ENCODE measurements around the gene GNPDA1. TPM values are rescaled to one million over a fixed set of nuclear protein-coding genes. Genes with fewer than 3 reads are reported as not detected.
"Not testable (repeated sequence)": the region's sequence is repeated elsewhere in the genome, so short reads cannot be mapped to it uniquely, and the experiment has no call there.

Gene GNPDA1
- total and polyA plus RNA-seq, 4 donors: 8.0 to 15.0 (median 10.5) TPM

DNA sequence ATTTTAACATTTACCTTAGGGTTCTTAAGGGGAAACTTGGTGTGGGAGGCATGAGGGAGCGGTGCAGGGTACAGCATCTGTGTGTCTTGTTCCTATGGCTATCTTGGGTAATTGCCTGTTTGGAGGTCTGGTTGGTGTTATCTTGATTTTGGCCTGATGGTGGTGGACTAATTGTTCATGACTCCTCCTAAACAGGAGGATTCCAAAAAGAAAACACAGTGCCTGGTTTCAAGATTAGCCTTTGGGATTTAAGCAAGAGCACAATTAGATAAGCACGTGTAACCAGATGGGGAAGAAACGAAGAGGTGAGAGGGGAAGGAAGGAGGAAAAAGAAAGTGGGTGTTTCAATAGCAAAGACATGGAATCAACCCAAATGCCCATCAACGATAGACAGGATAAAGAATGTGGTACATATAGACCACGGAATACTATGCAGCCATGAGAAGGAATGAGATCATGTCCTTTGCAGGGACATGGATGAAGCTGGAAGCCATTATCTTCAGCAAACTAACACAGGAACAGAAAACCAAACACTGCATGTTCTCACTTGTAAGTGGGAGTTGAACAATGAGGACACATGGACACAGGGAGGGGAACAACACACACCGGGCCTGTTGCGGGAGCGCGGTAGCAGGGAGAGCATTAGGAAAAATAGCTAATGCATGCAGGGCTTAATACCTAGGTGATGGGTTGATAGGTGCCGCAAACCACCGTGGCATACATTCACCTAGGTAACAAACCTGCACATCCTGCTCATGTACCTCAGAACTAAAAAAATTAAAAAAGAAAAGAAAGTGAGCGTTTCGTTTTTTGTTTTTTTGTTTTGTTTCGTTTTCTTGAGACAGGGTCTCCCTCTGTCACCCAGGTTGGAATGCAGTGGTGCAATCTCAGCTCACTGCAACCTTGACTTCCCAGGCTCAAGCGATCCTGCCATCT, 21.1 kb upstream of the GNPDA1 start:
- 92% methylated on average over 15 of the region's 15 CpGs for WGBS
- H3K27me3 ChIP-seq (ENCODE audit: control insufficient read depth in 4 of 4, insufficient read depth in 4 of 4, low read length in 3 of 4); H3K36me3 ChIP-seq (ENCODE audit: control insufficient read depth in 4 of 4, insufficient read depth in 3 of 4, low read depth in 1 of 4, low read length in 3 of 4); H3K4me3 ChIP-seq (ENCODE audit: low read depth in 1 of 3, low read length in 3 of 3); H3K4me1 ChIP-seq (ENCODE audit: control insufficient read depth in 4 of 4, insufficient read depth in 4 of 4, low read length in 3 of 4); H3K9me3 ChIP-seq (ENCODE audit: control insufficient read depth in 4 of 4, low read length in 3 of 4); H3K27ac ChIP-seq (ENCODE audit: low read depth in 1 of 2, low read length in 2 of 2); DNase-seq (ENCODE audit: low spot score); H3K9ac ChIP-seq (ENCODE audit: low read depth in 1 of 2, low read length in 2 of 2): not testable (repeated sequence)

DNA sequence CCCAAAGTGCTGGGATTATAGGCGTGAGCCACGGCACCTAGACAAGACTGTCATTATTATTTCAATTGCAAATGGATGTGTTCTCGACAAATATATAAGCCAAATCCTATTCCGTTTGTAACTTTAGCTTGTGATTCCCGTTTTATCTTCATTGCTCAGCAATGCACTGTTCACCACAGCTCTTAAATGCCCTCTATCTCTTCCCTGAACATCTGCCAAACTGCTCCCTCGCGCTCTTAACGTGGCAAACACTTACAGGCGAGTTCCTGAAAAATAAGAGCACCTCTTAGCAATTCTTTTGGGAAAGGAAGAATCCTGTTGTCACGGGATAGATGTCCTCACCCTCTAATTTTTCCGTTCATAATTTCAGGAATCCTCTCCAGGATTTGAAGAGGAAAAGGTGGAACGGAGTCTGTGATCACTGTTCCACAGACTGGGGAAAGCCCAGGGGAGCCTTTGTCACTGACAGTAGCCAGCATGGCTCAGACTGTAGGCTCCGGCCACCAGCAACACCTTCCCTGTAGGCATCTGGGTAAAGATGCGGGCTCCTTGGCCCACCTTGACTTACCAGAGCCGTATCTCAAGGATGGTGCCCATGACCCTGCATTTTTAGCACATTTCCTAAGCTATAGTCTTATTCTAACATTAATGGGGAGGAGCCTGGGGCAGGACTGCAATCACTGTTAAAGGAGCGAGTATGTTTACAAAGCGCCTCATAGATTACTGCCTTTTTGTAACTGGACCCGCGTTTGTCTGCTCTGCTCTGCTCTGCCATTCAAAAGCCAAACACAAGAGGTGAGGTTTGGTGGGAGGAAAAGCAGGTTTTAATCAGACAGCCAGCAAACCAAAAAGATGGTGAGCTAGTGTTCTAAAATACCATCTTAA, 20.2 kb upstream of the GNPDA1 start:
- no peaks in the 10 kb centered on the region for H3K36me3 ChIP-seq (ENCODE audit: control insufficient read depth in 4 of 4, insufficient read depth in 3 of 4, low read depth in 1 of 4, low read length in 3 of 4)
- no peak overlapping the region for H3K9ac ChIP-seq (ENCODE audit: low read depth in 1 of 2, low read length in 2 of 2)
- H3K27ac ChIP-seq (ENCODE audit: low read depth in 1 of 2, low read length in 2 of 2): no peak overlapping the region
- H3K4me3 ChIP-seq (ENCODE audit: low read depth in 1 of 3, low read length in 3 of 3): no peak overlapping the region
- no peaks in the 10 kb centered on the region for H3K27me3 ChIP-seq (ENCODE audit: control insufficient read depth in 4 of 4, insufficient read depth in 4 of 4, low read length in 3 of 4)
- WGBS: 77% methylated on average over 19 of the region's 19 CpGs
- no peaks in the 10 kb centered on the region for H3K4me1 ChIP-seq (ENCODE audit: control insufficient read depth in 4 of 4, insufficient read depth in 4 of 4, low read length in 3 of 4)
- H3K9me3 ChIP-seq (ENCODE audit: control insufficient read depth in 4 of 4, low read length in 3 of 4): no peaks in the 10 kb centered on the region
- DNase-seq (ENCODE audit: low spot score): no peak
- TF ChIP-seq SP1 (IDR thresholded peaks at IDR 0.05) (no peak), HNF4G (IDR thresholded peaks at IDR 0.05) (no peak)
- TF ChIP-seq, protein P1, sequence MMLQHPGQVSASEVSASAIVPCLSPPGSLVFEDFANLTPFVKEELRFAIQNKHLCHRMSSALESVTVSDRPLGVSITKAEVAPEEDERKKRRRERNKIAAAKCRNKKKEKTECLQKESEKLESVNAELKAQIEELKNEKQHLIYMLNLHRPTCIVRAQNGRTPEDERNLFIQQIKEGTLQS (IDR thresholded peaks at IDR 0.05): no peak

DNA sequence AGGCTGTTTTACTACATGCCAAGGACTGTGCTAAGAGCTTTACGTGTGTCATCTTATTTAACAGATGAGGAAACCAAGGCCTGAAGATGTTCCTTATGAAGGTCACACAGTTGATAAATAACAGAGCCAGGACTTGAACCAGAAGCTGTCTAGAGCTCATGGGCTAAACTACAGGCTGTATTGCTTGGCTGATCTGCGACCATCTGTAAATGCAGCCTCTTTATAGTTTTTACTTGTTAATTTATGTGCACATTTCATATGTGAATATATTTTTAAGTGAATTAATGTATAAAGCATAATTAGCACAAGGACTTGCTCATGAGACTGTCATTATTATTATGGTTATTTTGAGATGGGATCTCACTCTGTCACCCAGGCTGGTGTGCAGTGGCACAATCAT, 19.3 kb upstream of the GNPDA1 start:
- no peak overlapping the region for H3K9ac ChIP-seq (ENCODE audit: low read depth in 1 of 2, low read length in 2 of 2)
- no peak for DNase-seq (ENCODE audit: low spot score)
- no peak overlapping the region for H3K4me3 ChIP-seq (ENCODE audit: low read depth in 1 of 3, low read length in 3 of 3)
- no peaks in the 10 kb centered on the region for H3K27me3 ChIP-seq (ENCODE audit: control insufficient read depth in 4 of 4, insufficient read depth in 4 of 4, low read length in 3 of 4)
- 94% methylated on average over 2 of the region's 2 CpGs for WGBS
- no peak for TF ChIP-seq GABPA (IDR thresholded peaks at IDR 0.05 in 1 of 2, conservative IDR thresholded peaks at IDR 0.05 in 1 of 2)
- TF ChIP-seq HNF4A (conservative IDR thresholded peaks at IDR 0.05): no peak
- no peak for TF ChIP-seq TAF1 (conservative IDR thresholded peaks at IDR 0.05)
- TF ChIP-seq JUND (IDR thresholded peaks at IDR 0.05): no peak
- no peak for TF ChIP-seq YY1 (IDR thresholded peaks at IDR 0.05)
- TF ChIP-seq RAD21 (IDR thresholded peaks at IDR 0.05): no peak
- no peaks in the 10 kb centered on the region for H3K36me3 ChIP-seq (ENCODE audit: control insufficient read depth in 4 of 4, insufficient read depth in 3 of 4, low read depth in 1 of 4, low read length in 3 of 4)
- H3K27ac ChIP-seq (ENCODE audit: low read depth in 1 of 2, low read length in 2 of 2): no peak overlapping the region
- no peaks in the 10 kb centered on the region for H3K9me3 ChIP-seq (ENCODE audit: control insufficient read depth in 4 of 4, low read length in 3 of 4)
- H3K4me1 ChIP-seq (ENCODE audit: control insufficient read depth in 4 of 4, insufficient read depth in 4 of 4, low read length in 3 of 4): no peaks in the 10 kb centered on the region

DNA sequence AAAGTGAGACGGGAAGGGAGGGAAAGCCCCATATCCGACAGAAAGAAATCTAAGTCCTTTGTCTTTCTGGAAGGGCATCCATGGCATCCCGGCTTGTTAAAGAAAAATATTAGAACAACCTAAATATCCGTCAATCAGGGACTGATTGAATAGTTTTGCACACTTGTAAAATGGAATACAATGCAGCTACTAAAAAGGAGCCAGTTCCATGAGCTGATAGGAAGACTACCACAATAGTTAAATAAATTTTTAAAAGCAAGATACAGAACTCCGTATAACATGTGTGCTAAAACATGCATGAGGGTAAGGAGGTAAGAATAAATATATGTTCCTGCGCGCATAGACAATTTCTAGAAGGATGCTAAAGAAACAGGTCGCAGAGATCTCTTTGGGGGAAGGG, 12.8 kb upstream of the GNPDA1 start:
- H3K4me3 ChIP-seq (ENCODE audit: low read depth in 1 of 3, low read length in 3 of 3): no peak overlapping the region
- H3K9ac ChIP-seq (ENCODE audit: low read depth in 1 of 2, low read length in 2 of 2): no peak overlapping the region
- 81% methylated on average over 8 of the region's 8 CpGs for WGBS
- no peaks in the 10 kb centered on the region for H3K27me3 ChIP-seq (ENCODE audit: control insufficient read depth in 4 of 4, insufficient read depth in 4 of 4, low read length in 3 of 4)
- H3K36me3 ChIP-seq (ENCODE audit: control insufficient read depth in 4 of 4, insufficient read depth in 3 of 4, low read depth in 1 of 4, low read length in 3 of 4): no peaks in the 10 kb centered on the region
- H3K9me3 ChIP-seq (ENCODE audit: control insufficient read depth in 4 of 4, low read length in 3 of 4): no peaks in the 10 kb centered on the region
- DNase-seq (ENCODE audit: low spot score): no peak
- H3K27ac ChIP-seq (ENCODE audit: low read depth in 1 of 2, low read length in 2 of 2): no peak overlapping the region
- H3K4me1 ChIP-seq (ENCODE audit: control insufficient read depth in 4 of 4, insufficient read depth in 4 of 4, low read length in 3 of 4): peaks cover 0 to 10% (median 6%) of the 10 kb centered on the region in 4 donors
- TF ChIP-seq, protein P2, sequence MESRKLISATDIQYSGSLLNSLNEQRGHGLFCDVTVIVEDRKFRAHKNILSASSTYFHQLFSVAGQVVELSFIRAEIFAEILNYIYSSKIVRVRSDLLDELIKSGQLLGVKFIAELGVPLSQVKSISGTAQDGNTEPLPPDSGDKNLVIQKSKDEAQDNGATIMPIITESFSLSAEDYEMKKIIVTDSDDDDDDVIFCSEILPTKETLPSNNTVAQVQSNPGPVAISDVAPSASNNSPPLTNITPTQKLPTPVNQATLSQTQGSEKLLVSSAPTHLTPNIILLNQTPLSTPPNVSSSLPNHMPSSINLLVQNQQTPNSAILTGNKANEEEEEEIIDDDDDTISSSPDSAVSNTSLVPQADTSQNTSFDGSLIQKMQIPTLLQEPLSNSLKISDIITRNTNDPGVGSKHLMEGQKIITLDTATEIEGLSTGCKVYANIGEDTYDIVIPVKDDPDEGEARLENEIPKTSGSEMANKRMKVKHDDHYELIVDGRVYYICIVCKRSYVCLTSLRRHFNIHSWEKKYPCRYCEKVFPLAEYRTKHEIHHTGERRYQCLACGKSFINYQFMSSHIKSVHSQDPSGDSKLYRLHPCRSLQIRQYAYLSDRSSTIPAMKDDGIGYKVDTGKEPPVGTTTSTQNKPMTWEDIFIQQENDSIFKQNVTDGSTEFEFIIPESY (IDR thresholded peaks at IDR 0.05): no peak
- TF ChIP-seq RAD21 (IDR thresholded peaks at IDR 0.05) (no peak), HNF4A (conservative IDR thresholded peaks at IDR 0.05) (no peak), JUND (IDR thresholded peaks at IDR 0.05) (no peak), YY1 (IDR thresholded peaks at IDR 0.05) (no peak), GABPA (IDR thresholded peaks at IDR 0.05 in 1 of 2, conservative IDR thresholded peaks at IDR 0.05 in 1 of 2) (no peak), SP1 (IDR thresholded peaks at IDR 0.05) (no peak), NR2F2 (IDR thresholded peaks at IDR 0.05) (no peak)
- TF ChIP-seq, protein P3, sequence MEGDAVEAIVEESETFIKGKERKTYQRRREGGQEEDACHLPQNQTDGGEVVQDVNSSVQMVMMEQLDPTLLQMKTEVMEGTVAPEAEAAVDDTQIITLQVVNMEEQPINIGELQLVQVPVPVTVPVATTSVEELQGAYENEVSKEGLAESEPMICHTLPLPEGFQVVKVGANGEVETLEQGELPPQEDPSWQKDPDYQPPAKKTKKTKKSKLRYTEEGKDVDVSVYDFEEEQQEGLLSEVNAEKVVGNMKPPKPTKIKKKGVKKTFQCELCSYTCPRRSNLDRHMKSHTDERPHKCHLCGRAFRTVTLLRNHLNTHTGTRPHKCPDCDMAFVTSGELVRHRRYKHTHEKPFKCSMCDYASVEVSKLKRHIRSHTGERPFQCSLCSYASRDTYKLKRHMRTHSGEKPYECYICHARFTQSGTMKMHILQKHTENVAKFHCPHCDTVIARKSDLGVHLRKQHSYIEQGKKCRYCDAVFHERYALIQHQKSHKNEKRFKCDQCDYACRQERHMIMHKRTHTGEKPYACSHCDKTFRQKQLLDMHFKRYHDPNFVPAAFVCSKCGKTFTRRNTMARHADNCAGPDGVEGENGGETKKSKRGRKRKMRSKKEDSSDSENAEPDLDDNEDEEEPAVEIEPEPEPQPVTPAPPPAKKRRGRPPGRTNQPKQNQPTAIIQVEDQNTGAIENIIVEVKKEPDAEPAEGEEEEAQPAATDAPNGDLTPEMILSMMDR (IDR thresholded peaks at IDR 0.05; ENCODE audit: low read depth, low read length, missing input control): no peak
- TF ChIP-seq, protein P1 (IDR thresholded peaks at IDR 0.05): no peak
- TF ChIP-seq, protein P4, sequence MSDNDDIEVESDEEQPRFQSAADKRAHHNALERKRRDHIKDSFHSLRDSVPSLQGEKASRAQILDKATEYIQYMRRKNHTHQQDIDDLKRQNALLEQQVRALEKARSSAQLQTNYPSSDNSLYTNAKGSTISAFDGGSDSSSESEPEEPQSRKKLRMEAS (IDR thresholded peaks at IDR 0.05): no peak
